Activated gamma-delta T cell treated with anti-CD3 and anti-CD28 coated beads, Interleukin-2, amount 50 U/mL, for 16 hours (primary cell): Measurements from ENCODE around the gene PUS10.

Source experiments
- DNase-seq: peaks from one replicate; pipeline ENCODE4 v3.0.0-alpha.2; 2020; ENCODE audit warnings: low read depth

Gene PUS10

GRCh38 chr2:60966507-60967405, 51.3 kb downstream of the PUS10 start:
- DNase-seq = no peak

GRCh38 chr2:60965499-60965785, 52.6 kb downstream of the PUS10 start:
- DNase-seq = no peak

- no peak for DNase-seq
These were observed 53.2 kb downstream of the PUS10 start for GRCh38 chr2:60964651-60965498.

- DNase-seq = no peak
These were observed 54.9 kb downstream of the PUS10 start for GRCh38 chr2:60963190-60963589.

GRCh38 chr2:60962528-60962927, 55.5 kb downstream of the PUS10 start:
- no peak for DNase-seq

GRCh38 chr2:60961457-60961856, 56.6 kb downstream of the PUS10 start:
- DNase-seq = no peak

- DNase-seq = no peak
These were observed 57.3 kb downstream of the PUS10 start for GRCh38 chr2:60960706-60961105.

GRCh38 chr2:60959501-60959900, 58.6 kb downstream of the PUS10 start:
- DNase-seq = no peak

- DNase-seq = no peak
These were observed 59.3 kb downstream of the PUS10 start for GRCh38 chr2:60958800-60959199.

GRCh38 chr2:60958361-60958760, 59.7 kb downstream of the PUS10 start:
- no peak for DNase-seq

GRCh38 chr2:60957643-60958042, 60.4 kb downstream of the PUS10 start:
- DNase-seq = no peak

- no peak for DNase-seq
These were observed 60.8 kb downstream of the PUS10 start for GRCh38 chr2:60957224-60957623.

GRCh38 chr2:60954139-60954538, 63.9 kb downstream of the PUS10 start:
- DNase-seq = no peak

- no peak for DNase-seq
These were observed 69.0 kb downstream of the PUS10 start for GRCh38 chr2:60948926-60949579.

- DNase-seq = no peak
These were observed 69.9 kb downstream of the PUS10 start for GRCh38 chr2:60948161-60948560.

GRCh38 chr2:60947056-60947455, 71.0 kb downstream of the PUS10 start:
- no peak for DNase-seq

- DNase-seq = no peak
These were observed 72.7 kb downstream of the PUS10 start for GRCh38 chr2:60945341-60945740.

GRCh38 chr2:60939622-60940021, 78.4 kb downstream of the PUS10 start:
- DNase-seq = no peak

GRCh38 chr2:60938301-60938700, 79.8 kb downstream of the PUS10 start:
- DNase-seq = no peak

- DNase-seq = no peak
These were observed 81.3 kb downstream of the PUS10 start for GRCh38 chr2:60936757-60937156.

GRCh38 chr2:60934165-60934722, 83.8 kb downstream of the PUS10 start:
- no peak for DNase-seq

- DNase-seq = no peak
These were observed 85.1 kb downstream of the PUS10 start for GRCh38 chr2:60932954-60933353.
